HL-60/S4 treated with retinoic acid at 250 ng/mL for 4 days and 3 days (cell line): ENCODE data around the gene LRRC3C.

Experiments
- in situ Hi-C: fragments of 300-500 bp; cut with MboI; formaldehyde crosslinking; loops from 2 replicates; pipeline ENCODE4 v1.7.0; 2022; ENCODE audit warnings: low sequenced_read_pairs

The LRRC3C gene

GRCh38 chr17:39973496-39973895, 46.0 kb downstream of the LRRC3C start:
- in situ Hi-C loops: no loop called here

- in situ Hi-C loops: no loop called here
Measured at GRCh38 chr17:39974433-39974832, 46.9 kb downstream of the LRRC3C start.

- in situ Hi-C loops: no loop called here
Measured at GRCh38 chr17:39975801-39976200, 48.3 kb downstream of the LRRC3C start.

- in situ Hi-C loops: no loop called here
Measured at GRCh38 chr17:39979016-39979670, 51.6 kb downstream of the LRRC3C start.

GRCh38 chr17:39979893-39980350, 52.4 kb downstream of the LRRC3C start:
- in situ Hi-C loops: no loop called here

- in situ Hi-C loops: no loop called here
Measured at GRCh38 chr17:39980351-39981206, 53.0 kb downstream of the LRRC3C start, which contains the start of gene PSMD3. Gene PSMD3, plus strand, starts transcription at chr17:39980807. Its CDS starts 164 bp downstream, at chr17:39980971.

- in situ Hi-C loops: no loop called here
Measured at GRCh38 chr17:39981207-39981741, 53.7 kb downstream of the LRRC3C start.

- in situ Hi-C loops: no loop called here
Measured at GRCh38 chr17:39981766-39982375, 54.3 kb downstream of the LRRC3C start.

- in situ Hi-C loops: no loop called here
Measured at GRCh38 chr17:39988206-39988810, 60.8 kb downstream of the LRRC3C start.

- in situ Hi-C loops: no loop called here
Measured at GRCh38 chr17:39994448-39994847, 66.9 kb downstream of the LRRC3C start.
